Uterus (tissue), 2 donors: ENCODE results near the gene EFHC2.

Experiments used
- CTCF ChIP-seq, 4 experiments: fragments of 200-600 bp in 2 of 4; fragments of 450-650 bp in 2 of 4; sonication (generic) in 2 of 4; IDR thresholded peaks; one replicate each; pipeline ENCODE4 v1.5.1; 2016 to 2019; ENCODE audit warnings: antibody characterized with exemption in 4 of 4, mild to moderate bottlenecking in 2 of 4, moderate library complexity in 1 of 4
- POLR2A ChIP-seq, 2 donors: fragments of 450-650 bp; IDR thresholded peaks; one replicate each; pipeline ENCODE4 v1.6.1; 2016; ENCODE audit warnings: antibody characterized with exemption in 2 of 2, mild to moderate bottlenecking in 1 of 2, moderate library complexity in 1 of 2

GRCh38 chrX:44264936-44265335 is 78.5 kb downstream of the EFHC2 start:
- TF ChIP-seq CTCF (IDR thresholded peaks at IDR 0.05), result no peak
- TF ChIP-seq POLR2A (IDR thresholded peaks at IDR 0.05), result no peak
